Psoas muscle (tissue), 8 donors: ENCODE data around the gene LDLRAD4. TPM values are rescaled to one million over a fixed set of nuclear protein-coding genes. Genes with fewer than 3 reads are reported as not detected.

Experiments
- ATAC-seq, 4 donors: fragments of 200-7000 bp; cut with Tn5 transposase; one replicate each; pipeline ENCODE4 v1.9.1; 2020; ENCODE audit warnings: moderate library complexity in 3 of 4, mild to moderate bottlenecking in 2 of 4
- DNase-seq, 2 donors: peaks; one replicate each; pipeline ENCODE4 v3.0.0-alpha.2; 2020
- H3K27ac ChIP-seq: fragments of 200-600 bp; one replicate; pipeline ENCODE4 v1.8.0; 2022
- H3K27me3 ChIP-seq, 3 donors: fragments of 200-600 bp in 1 of 3; one replicate each; pipeline versions ENCODE4 v1.6.1 to v1.8.0; 2013 to 2022; ENCODE audit warnings: low read length in 2 of 3, mild to moderate bottlenecking in 2 of 3, moderate library complexity in 1 of 3; ENCODE audit not compliant: insufficient read depth in 3 of 3
- H3K36me3 ChIP-seq, 2 donors: fragments of 200-600 bp in 1 of 2; one replicate each; pipeline versions ENCODE4 v1.6.1 to v1.8.0; 2013 to 2022; ENCODE audit warnings: low read depth in 1 of 2, mild to moderate bottlenecking in 1 of 2, moderate library complexity in 1 of 2; ENCODE audit not compliant: insufficient read depth in 1 of 2
- H3K4me1 ChIP-seq: fragments of 200-600 bp; one replicate; pipeline ENCODE4 v1.8.0; 2022
- H3K4me3 ChIP-seq: fragments of 200-600 bp; one replicate; pipeline ENCODE4 v1.8.0; 2022; ENCODE audit warnings: mild to moderate bottlenecking
- H3K9me3 ChIP-seq: fragments of 200-600 bp; one replicate; pipeline ENCODE4 v1.8.0; 2022
- WGBS, 3 donors: extraction: QIAGEN DNeasy Blood & Tissue Kit; methylation state at CpG; one replicate each; pipeline versions ENCODE4 v1.1.6 to v1.1.7; 2013; 5-methylcytosine and 5-hydroxymethylcytosine counted together
- intact Hi-C, 2 donors: fragments of 100-400 bp; cut with DNase I; formaldehyde crosslinking; loops; one replicate each; pipeline versions ENCODE4 v1.11.0 to v1.14.2; 2022
- polyA plus RNA-seq, 3 donors: library from polyadenylated mRNA; stranded (reverse); fragments of 200-250 nt; gene quantifications; one replicate each; pipeline ENCODE4 v1.2.3, GENCODE V29; 2013
- total RNA-seq, 4 donors: library from RNA; stranded (reverse); fragmentation: NEBNext Ultra II Directional in 2 of 4; extraction: Animal tissue kit (Norgen Biotek cat#: 25700) in 2 of 4; gene quantifications; one replicate each; pipeline versions ENCODE4 v1.2.1 to v1.2.4, GENCODE V29; 2021 to 2023
- TF ChIP-seq, protein P1 (sequence below): fragments of 200-600 bp; IDR thresholded peaks from one replicate; pipeline ENCODE4 v1.8.0; 2022; ENCODE audit warnings: antibody characterized with exemption
- donor health status: healthy with polysubstance abuse.
- donor health status: DM: no; HTN: no; CAD: no; lungs with moderate emphysema.
- donor health status: Bipolar disorder and iron deficiency.
- donor health status: healthy.
- donor health status: DM: yes; HTN: yes; CAD: no.
- donor health status: DM: no; HTN: no; CAD: no.
- donor health status: DM: no; HTN: no; CAD: no.
- donor health status: DM: yes; HTN: yes; CAD: no.

Gene LDLRAD4
- total and polyA plus RNA-seq, 7 donors = 1.8 to 13.9 (median 3.8) TPM

GRCh38 chr18:13354402-13354801 lies 135.8 kb downstream of the LDLRAD4 start:
- no peak for ATAC-seq
- no peak for DNase-seq
- no peaks in the 10 kb centered on the region for H3K36me3 ChIP-seq
- no peaks in the 10 kb centered on the region for H3K9me3 ChIP-seq
- H3K27me3 ChIP-seq = no peaks in the 10 kb centered on the region
- no peaks in the 10 kb centered on the region for H3K4me1 ChIP-seq
- intact Hi-C loops = no loop called here
- TF ChIP-seq, protein P1, sequence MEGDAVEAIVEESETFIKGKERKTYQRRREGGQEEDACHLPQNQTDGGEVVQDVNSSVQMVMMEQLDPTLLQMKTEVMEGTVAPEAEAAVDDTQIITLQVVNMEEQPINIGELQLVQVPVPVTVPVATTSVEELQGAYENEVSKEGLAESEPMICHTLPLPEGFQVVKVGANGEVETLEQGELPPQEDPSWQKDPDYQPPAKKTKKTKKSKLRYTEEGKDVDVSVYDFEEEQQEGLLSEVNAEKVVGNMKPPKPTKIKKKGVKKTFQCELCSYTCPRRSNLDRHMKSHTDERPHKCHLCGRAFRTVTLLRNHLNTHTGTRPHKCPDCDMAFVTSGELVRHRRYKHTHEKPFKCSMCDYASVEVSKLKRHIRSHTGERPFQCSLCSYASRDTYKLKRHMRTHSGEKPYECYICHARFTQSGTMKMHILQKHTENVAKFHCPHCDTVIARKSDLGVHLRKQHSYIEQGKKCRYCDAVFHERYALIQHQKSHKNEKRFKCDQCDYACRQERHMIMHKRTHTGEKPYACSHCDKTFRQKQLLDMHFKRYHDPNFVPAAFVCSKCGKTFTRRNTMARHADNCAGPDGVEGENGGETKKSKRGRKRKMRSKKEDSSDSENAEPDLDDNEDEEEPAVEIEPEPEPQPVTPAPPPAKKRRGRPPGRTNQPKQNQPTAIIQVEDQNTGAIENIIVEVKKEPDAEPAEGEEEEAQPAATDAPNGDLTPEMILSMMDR = no peak
- H3K4me3 ChIP-seq = no peak overlapping the region
- WGBS, 3 donors = 74 to 93% (median 89%) methylated on average over 1 of the region's 1 CpG
- no peak overlapping the region for H3K27ac ChIP-seq

DNA sequence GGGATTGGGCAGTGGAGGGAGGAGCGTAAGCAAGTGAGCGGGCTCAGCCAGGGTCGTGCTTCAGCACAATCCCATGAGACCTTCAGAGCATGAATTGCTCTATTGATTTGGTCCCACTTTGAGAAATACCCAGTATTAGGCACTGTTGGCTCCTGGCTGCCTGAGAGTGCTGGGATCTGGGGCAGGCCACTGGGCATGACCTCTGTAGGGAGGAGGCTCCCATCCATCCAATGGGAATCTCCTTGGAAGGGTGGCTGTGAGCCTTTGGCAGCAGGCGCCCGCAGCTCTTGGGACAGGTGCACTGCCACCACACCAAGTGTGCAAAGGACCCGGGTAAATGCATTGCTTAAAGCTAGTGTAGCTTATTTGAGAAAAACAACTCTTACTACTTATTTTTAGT lies 137.5 kb downstream of the LDLRAD4 start:
- no peaks in the 10 kb centered on the region for H3K4me1 ChIP-seq
- WGBS, 3 donors = 71 to 88% (median 76%) methylated on average over 6 of the region's 6 CpGs
- H3K9me3 ChIP-seq = no peaks in the 10 kb centered on the region
- DNase-seq = no peak
- H3K4me3 ChIP-seq = no peak overlapping the region
- TF ChIP-seq, protein P1 = no peak
- intact Hi-C loops = no loop called here
- no peaks in the 10 kb centered on the region for H3K27me3 ChIP-seq
- ATAC-seq = no peak
- no peaks in the 10 kb centered on the region for H3K36me3 ChIP-seq
- no peak overlapping the region for H3K27ac ChIP-seq

GRCh38 chr18:13357289-13357688 lies 138.7 kb downstream of the LDLRAD4 start:
- no peaks in the 10 kb centered on the region for H3K36me3 ChIP-seq
- no peaks in the 10 kb centered on the region for H3K9me3 ChIP-seq
- intact Hi-C loops = no loop called here
- ATAC-seq (no peak), DNase-seq (no peak)
- H3K4me1 ChIP-seq = no peaks in the 10 kb centered on the region
- TF ChIP-seq, protein P1 = no peak
- H3K4me3 ChIP-seq = no peak overlapping the region
- H3K27me3 ChIP-seq = no peaks in the 10 kb centered on the region
- no peak overlapping the region for H3K27ac ChIP-seq

- 80 to 86% (median 83%) methylated on average over 2 of the region's 2 CpGs for WGBS, 3 donors
- no peaks in the 10 kb centered on the region for H3K9me3 ChIP-seq
- intact Hi-C loops = no loop called here
- H3K4me3 ChIP-seq = no peak overlapping the region
- H3K27ac ChIP-seq = no peak overlapping the region
- TF ChIP-seq, protein P1 = no peak
- no peaks in the 10 kb centered on the region for H3K36me3 ChIP-seq
- DNase-seq = no peak
- H3K4me1 ChIP-seq = no peaks in the 10 kb centered on the region
- ATAC-seq = no peak
- no peaks in the 10 kb centered on the region for H3K27me3 ChIP-seq
Measured at GRCh38 chr18:13359210-13359609, 140.7 kb downstream of the LDLRAD4 start.

GRCh38 chr18:13361431-13361830 lies 142.9 kb downstream of the LDLRAD4 start:
- Histone ChIP-seq H3K36me3 (no peaks in the 10 kb centered on the region), H3K27me3 (no peaks in the 10 kb centered on the region), H3K9me3 (no peaks in the 10 kb centered on the region), H3K4me3 (no peak overlapping the region), H3K4me1 (no peaks in the 10 kb centered on the region), H3K27ac (no peak overlapping the region)
- DNase-seq (no peak), ATAC-seq (no peak)
- WGBS, 3 donors = 79 to 96% (median 80%) methylated on average over 3 of the region's 3 CpGs
- TF ChIP-seq, protein P1 = no peak
- intact Hi-C loops = loop anchor here in 1 of 2 donors (10.0 kb wide), 1 partner anchor 47 kb away; no protein-coding TSS in a partner anchor
